K562 (cell line): Measurements from ENCODE around the gene PIK3R2. TPM values are rescaled to one million over a fixed set of nuclear protein-coding genes. Genes with fewer than 3 reads are reported as not detected.

Experiments
- EHMT2 ChIP-seq: fragments of 450-650 bp; IDR thresholded peaks from 2 replicates; pipeline ENCODE4 v1.6.1; 2018; ENCODE audit warnings: antibody characterized with exemption
- FIP1L1 ChIP-seq: fragments of 200-400 bp; formaldehyde crosslinking; IDR thresholded peaks from 2 replicates; pipeline ENCODE4 v1.6.1; 2018; ENCODE audit warnings: mild to moderate bottlenecking, low read depth, low read length; ENCODE audit not compliant: poor library complexity, severe bottlenecking
- HMGN3 ChIP-seq: IDR thresholded peaks from 2 replicates; pipeline ENCODE4 v1.6.1; 2011; ENCODE audit warnings: borderline replicate concordance, low read depth, mild to moderate bottlenecking, mixed read lengths, low read length; ENCODE audit not compliant: insufficient read length; ENCODE audit errors: extremely low read depth
- HNRNPL ChIP-seq: fragments of 200-400 bp; formaldehyde crosslinking; IDR thresholded peaks from 2 replicates; pipeline ENCODE4 v1.6.1; 2017; ENCODE audit warnings: low read depth, mild to moderate bottlenecking, low read length
- MTA2 ChIP-seq: fragments of 450-650 bp; IDR thresholded peaks from 2 replicates; pipeline ENCODE4 v1.6.1; 2016; ENCODE audit warnings: low read depth
- MTA3 ChIP-seq: fragments of 450-650 bp; formaldehyde crosslinking; IDR thresholded peaks from 2 replicates; pipeline ENCODE4 v1.6.1; 2017; ENCODE audit warnings: mild to moderate bottlenecking, borderline replicate concordance
- NR3C1 ChIP-seq: sonication (generic); formaldehyde crosslinking; IDR thresholded peaks from 2 replicates; pipeline ENCODE4 v1.8.1; 2022; ENCODE audit warnings: missing genetic modification reagents
- SIX5 ChIP-seq, 2 experiments: IDR thresholded peaks; 2 replicates each; pipeline ENCODE4 v1.6.1; 2011; ENCODE audit warnings: low read length in 2 of 2, borderline replicate concordance in 1 of 2, low read depth in 1 of 2, mild to moderate bottlenecking in 1 of 2, moderate library complexity in 1 of 2; ENCODE audit not compliant: insufficient read depth in 1 of 2
- STAT5A ChIP-seq: IDR thresholded peaks from 2 replicates; pipeline ENCODE4 v1.6.1; 2012; ENCODE audit warnings: low read length, inconsistent platforms, borderline replicate concordance
- YY1 ChIP-seq, 3 experiments: IDR thresholded peaks; 2 replicates each; pipeline ENCODE4 v1.6.1; 2011; ENCODE audit warnings: low read length in 2 of 3, mild to moderate bottlenecking in 2 of 3, moderate library complexity in 2 of 3, borderline replicate concordance in 1 of 3, control low read depth in 1 of 3, low read depth in 1 of 3; ENCODE audit not compliant: insufficient read depth in 3 of 3, insufficient replicate concordance in 2 of 3, control insufficient read depth in 1 of 3, insufficient read length in 1 of 3; ENCODE audit errors: extremely low read depth in 1 of 3
- ZNF583 ChIP-seq: fragments of 250-450 bp; sonication (Bioruptor Pico); IDR thresholded peaks from 2 replicates; pipeline ENCODE4 v1.4.0; 2020
- polyA plus RNA-seq, 8 experiments: library from polyadenylated mRNA; depleted of rRNA in 4 of 8; stranded (reverse) in 5 of 8; unstranded in 3 of 8; fragments of >200 nt; fragmentation: Nextera tagmentation in 2 of 8; fragmentation: Illumina TruSeq in 1 of 8; extraction: Ambion mirVana in 2 of 8; extraction: Trizol in 1 of 8; gene quantifications; 2 replicates each; pipeline versions ENCODE4 v1.2.1 to v1.2.3, GENCODE V29; 2011 to 2014; ENCODE audit warnings: inconsistent platforms in 1 of 8, missing spikeins in 1 of 8
- total RNA-seq, 7 experiments: library from RNA; depleted of rRNA in 6 of 7; stranded (reverse); fragments of >200 nt in 6 of 7; fragmentation: Illumina TruSeq in 2 of 7; extraction: Trizol in 2 of 7; gene quantifications; 2 replicates each; pipeline versions ENCODE4 v1.2.1 to v1.2.3, GENCODE V29; 2011 to 2021; ENCODE audit warnings: low replicate concordance in 1 of 7
- TF ChIP-seq, protein P1 (sequence below): fragments of 450-650 bp; IDR thresholded peaks from 2 replicates; pipeline ENCODE4 v1.6.1; 2016; ENCODE audit warnings: low read depth
- TF ChIP-seq, protein P2 (sequence below): sonication (generic); formaldehyde crosslinking; IDR thresholded peaks from 2 replicates; pipeline ENCODE4 v1.9.0; 2022; ENCODE audit warnings: mild to moderate bottlenecking, missing genetic modification reagents
- TF ChIP-seq, protein P3 (sequence below): sonication (generic); formaldehyde crosslinking; IDR thresholded peaks from 2 replicates; pipeline ENCODE4 v1.8.1; 2023; ENCODE audit warnings: mild to moderate bottlenecking, missing genetic modification reagents
- TF ChIP-seq, protein P4 (sequence below): sonication (generic); formaldehyde crosslinking; IDR thresholded peaks from 2 replicates; pipeline ENCODE4 v1.8.0; 2022; ENCODE audit warnings: missing genetic modification reagents, mild to moderate bottlenecking, moderate library complexity, borderline replicate concordance

The PIK3R2 gene
- total and polyA plus RNA-seq, 9 of the 15 experiments (the other 6 are each of a cell fraction or from before 2014, with no cell fraction given): 0.39 to 37.9 (median 5.3) TPM

DNA sequence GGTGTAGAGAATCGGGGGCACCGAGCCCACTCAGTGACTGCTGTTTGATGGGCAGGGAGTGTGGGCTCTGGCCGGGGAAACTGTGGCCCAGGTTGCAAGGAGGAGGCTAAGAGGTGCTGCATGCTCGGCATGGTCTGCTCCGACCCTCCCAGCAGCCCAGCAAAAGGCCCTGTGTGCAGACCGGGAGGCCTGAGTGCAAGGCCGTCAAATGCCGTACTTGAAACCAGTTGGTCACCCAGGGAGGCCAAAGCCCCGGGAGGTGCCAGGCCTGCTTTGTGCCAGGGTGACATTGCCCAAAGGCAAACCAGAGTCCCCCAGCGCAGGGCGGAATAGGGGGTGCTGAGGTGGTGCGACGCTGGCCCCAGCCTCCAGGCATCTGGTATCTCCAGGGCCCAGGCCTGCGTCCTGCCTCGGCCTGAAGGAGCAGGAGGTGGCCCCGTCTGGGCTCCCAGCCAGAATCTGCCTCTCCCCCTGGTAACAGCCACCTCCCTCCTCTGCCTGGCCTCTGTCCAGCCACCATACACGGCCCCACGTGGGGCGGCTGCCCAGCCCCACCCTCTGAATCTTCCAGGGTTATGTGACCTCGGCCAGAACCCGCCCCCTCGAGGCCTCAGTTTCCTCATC, 4.0 kb downstream of the PIK3R2 start (continued):
- TF ChIP-seq, protein P1, sequence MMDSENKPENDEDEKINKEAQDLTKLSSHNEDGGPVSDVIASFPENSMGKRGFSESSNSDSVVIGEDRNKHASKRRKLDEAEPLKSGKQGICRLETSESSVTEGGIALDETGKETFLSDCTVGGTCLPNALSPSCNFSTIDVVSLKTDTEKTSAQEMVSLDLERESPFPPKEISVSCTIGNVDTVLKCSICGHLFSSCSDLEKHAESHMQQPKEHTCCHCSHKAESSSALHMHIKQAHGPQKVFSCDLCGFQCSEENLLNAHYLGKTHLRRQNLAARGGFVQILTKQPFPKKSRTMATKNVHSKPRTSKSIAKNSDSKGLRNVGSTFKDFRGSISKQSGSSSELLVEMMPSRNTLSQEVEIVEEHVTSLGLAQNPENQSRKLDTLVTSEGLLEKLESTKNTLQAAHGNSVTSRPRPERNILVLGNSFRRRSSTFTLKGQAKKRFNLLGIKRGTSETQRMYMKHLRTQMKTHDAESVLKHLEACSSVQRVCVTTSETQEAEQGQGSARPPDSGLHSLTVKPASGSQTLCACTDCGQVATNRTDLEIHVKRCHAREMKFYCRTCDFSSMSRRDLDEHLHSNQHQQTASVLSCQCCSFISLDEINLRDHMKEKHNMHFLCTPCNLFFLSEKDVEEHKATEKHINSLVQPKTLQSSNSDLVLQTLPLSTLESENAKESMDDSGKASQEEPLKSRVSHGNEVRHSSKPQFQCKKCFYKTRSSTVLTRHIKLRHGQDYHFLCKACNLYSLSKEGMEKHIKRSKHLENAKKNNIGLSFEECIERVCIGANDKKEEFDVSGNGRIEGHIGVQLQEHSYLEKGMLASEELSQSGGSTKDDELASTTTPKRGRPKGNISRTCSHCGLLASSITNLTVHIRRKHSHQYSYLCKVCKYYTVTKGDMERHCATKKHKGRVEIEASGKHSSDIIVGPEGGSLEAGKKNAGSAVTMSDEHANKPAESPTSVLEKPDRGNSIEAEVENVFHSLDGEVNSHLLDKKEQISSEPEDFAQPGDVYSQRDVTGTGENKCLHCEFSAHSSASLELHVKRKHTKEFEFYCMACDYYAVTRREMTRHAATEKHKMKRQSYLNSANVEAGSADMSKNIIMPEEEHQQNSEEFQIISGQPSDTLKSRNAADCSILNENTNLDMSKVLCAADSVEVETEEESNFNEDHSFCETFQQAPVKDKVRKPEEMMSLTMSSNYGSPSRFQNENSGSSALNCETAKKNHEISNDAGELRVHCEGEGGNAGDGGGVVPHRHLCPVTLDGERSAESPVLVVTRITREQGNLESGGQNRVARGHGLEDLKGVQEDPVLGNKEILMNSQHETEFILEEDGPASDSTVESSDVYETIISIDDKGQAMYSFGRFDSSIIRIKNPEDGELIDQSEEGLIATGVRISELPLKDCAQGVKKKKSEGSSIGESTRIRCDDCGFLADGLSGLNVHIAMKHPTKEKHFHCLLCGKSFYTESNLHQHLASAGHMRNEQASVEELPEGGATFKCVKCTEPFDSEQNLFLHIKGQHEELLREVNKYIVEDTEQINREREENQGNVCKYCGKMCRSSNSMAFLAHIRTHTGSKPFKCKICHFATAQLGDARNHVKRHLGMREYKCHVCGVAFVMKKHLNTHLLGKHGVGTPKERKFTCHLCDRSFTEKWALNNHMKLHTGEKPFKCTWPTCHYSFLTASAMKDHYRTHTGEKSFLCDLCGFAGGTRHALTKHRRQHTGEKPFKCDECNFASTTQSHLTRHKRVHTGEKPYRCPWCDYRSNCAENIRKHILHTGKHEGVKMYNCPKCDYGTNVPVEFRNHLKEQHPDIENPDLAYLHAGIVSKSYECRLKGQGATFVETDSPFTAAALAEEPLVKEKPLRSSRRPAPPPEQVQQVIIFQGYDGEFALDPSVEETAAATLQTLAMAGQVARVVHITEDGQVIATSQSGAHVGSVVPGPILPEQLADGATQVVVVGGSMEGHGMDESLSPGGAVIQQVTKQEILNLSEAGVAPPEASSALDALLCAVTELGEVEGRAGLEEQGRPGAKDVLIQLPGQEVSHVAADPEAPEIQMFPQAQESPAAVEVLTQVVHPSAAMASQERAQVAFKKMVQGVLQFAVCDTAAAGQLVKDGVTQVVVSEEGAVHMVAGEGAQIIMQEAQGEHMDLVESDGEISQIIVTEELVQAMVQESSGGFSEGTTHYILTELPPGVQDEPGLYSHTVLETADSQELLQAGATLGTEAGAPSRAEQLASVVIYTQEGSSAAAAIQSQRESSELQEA: peak; percentile 62
- TF ChIP-seq, protein P2, sequence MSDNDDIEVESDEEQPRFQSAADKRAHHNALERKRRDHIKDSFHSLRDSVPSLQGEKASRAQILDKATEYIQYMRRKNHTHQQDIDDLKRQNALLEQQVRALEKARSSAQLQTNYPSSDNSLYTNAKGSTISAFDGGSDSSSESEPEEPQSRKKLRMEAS: peak; percentile 90
- peak; percentile 99 for TF ChIP-seq HMGN3
- peak; percentile 55 for TF ChIP-seq FIP1L1
- TF ChIP-seq EHMT2: no peak
- TF ChIP-seq YY1 (IDR thresholded peaks at IDR 0.05; ENCODE audit: borderline replicate concordance in 1 of 3, control insufficient read depth in 1 of 3, extremely low read depth in 1 of 3, insufficient read depth in 3 of 3, insufficient read length in 1 of 3, insufficient replicate concordance in 2 of 3, low read depth in 1 of 3, low read length in 2 of 3): peak in 2 of 3 experiments; percentile 26 to 51
- no peak for TF ChIP-seq NR3C1
- TF ChIP-seq, protein P3, sequence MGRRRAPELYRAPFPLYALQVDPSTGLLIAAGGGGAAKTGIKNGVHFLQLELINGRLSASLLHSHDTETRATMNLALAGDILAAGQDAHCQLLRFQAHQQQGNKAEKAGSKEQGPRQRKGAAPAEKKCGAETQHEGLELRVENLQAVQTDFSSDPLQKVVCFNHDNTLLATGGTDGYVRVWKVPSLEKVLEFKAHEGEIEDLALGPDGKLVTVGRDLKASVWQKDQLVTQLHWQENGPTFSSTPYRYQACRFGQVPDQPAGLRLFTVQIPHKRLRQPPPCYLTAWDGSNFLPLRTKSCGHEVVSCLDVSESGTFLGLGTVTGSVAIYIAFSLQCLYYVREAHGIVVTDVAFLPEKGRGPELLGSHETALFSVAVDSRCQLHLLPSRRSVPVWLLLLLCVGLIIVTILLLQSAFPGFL (CRISPR knock-in tag): peak; percentile 63; the same call in 1 of the 2 replicates
- peak; percentile 54; the same call in 1 of the 2 replicates for TF ChIP-seq STAT5A
- TF ChIP-seq SIX5 (IDR thresholded peaks at IDR 0.05; ENCODE audit: borderline replicate concordance in 1 of 2, insufficient read depth in 1 of 2, low read depth in 1 of 2, low read length in 2 of 2): no peak
- peak; percentile 79; the same call in 1 of the 2 replicates for TF ChIP-seq MTA3
- peak; percentile 59; the same call in 1 of the 2 replicates for TF ChIP-seq ZNF583 (CRISPR knock-in tag)
- peak; percentile 62 for TF ChIP-seq MTA2
- TF ChIP-seq, protein P4, sequence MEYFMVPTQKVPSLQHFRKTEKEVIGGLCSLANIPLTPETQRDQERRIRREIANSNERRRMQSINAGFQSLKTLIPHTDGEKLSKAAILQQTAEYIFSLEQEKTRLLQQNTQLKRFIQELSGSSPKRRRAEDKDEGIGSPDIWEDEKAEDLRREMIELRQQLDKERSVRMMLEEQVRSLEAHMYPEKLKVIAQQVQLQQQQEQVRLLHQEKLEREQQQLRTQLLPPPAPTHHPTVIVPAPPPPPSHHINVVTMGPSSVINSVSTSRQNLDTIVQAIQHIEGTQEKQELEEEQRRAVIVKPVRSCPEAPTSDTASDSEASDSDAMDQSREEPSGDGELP: peak; percentile 78
- TF ChIP-seq HNRNPL: 0 out of 2 replicates have a peak, but pooled peaks have one; percentile 37
